Breast epithelium (tissue), 3 donors: ENCODE measurements around the gene SLCO1C1.

Experiments
- CTCF ChIP-seq, 3 donors: fragments of 450-650 bp; IDR thresholded peaks; one replicate each; pipeline ENCODE4 v1.5.1; 2016 to 2017; ENCODE audit warnings: antibody characterized with exemption in 3 of 3, mild to moderate bottlenecking in 3 of 3, moderate library complexity in 3 of 3
- POLR2A ChIP-seq: fragments of 450-650 bp; IDR thresholded peaks from one replicate; pipeline ENCODE4 v1.6.1; 2016; ENCODE audit warnings: antibody characterized with exemption, mild to moderate bottlenecking, moderate library complexity

GRCh38 chr12:20718294-20718693 is 23.2 kb downstream of the SLCO1C1 start:
- TF ChIP-seq CTCF (IDR thresholded peaks at IDR 0.05) = no peak
- no peak for TF ChIP-seq POLR2A
